OCI-LY3 (cell line): ENCODE measurements around the gene SH3PXD2A.

ENCODE experiments used
- H2AFZ ChIP-seq: fragments of 200-600, 300-600 bp; shearing (Covaris generic); 2 replicates; pipeline ENCODE4 v1.6.0; 2014; ENCODE audit warnings: antibody characterized with exemption, low read depth, low read length
- H3K27ac ChIP-seq: fragments of 200-600, 300-600 bp; sonication (generic); 2 replicates; pipeline ENCODE4 v1.5.1; 2014; ENCODE audit warnings: mild to moderate bottlenecking, low read length, moderate library complexity, mixed read lengths
- H3K27me3 ChIP-seq: fragments of 200-600, 300-600 bp; sonication (generic); 2 replicates; pipeline ENCODE4 v1.6.1; 2014; ENCODE audit warnings: low read depth, low read length, mixed read lengths
- H3K36me3 ChIP-seq: fragments of 200-600, 300-600 bp; sonication (generic); replicated peaks from 2 replicates; pipeline ENCODE3; 2014; ENCODE audit warnings: low read depth, low read length, mixed read lengths
- H3K4me1 ChIP-seq: fragments of 300-600, 200-600 bp; sonication (generic); 2 replicates; pipeline ENCODE4 v1.6.1; 2014; ENCODE audit warnings: low read length, mixed read lengths
- H3K4me2 ChIP-seq: fragments of 200-600, 300-600 bp; sonication (generic); 2 replicates; pipeline ENCODE4 v1.6.1; 2014; ENCODE audit warnings: low read length, mixed read lengths
- H3K4me3 ChIP-seq: fragments of 300-600, 200-600 bp; sonication (generic); 2 replicates; pipeline ENCODE4 v1.5.1; 2014; ENCODE audit warnings: antibody characterized with exemption, mild to moderate bottlenecking, low read length, moderate library complexity
- H3K79me2 ChIP-seq: fragments of 300-600, 200-600 bp; shearing (Covaris generic); 2 replicates; pipeline ENCODE4 v1.6.1; 2014; ENCODE audit warnings: mild to moderate bottlenecking, low read length, mixed read lengths
- H3K9ac ChIP-seq: fragments of 300-600, 200-600 bp; shearing (Covaris generic); 2 replicates; pipeline ENCODE4 v1.6.0; 2014; ENCODE audit warnings: mild to moderate bottlenecking, low read length, moderate library complexity
- H3K9me3 ChIP-seq: fragments of 200-600, 300-600 bp; shearing (Covaris generic); 2 replicates; pipeline ENCODE4 v1.6.1; 2014; ENCODE audit warnings: low read length, mixed read lengths; ENCODE audit not compliant: insufficient read depth
- H4K20me1 ChIP-seq: fragments of 200-600, 300-600 bp; sonication (generic); 2 replicates; pipeline ENCODE4 v1.6.1; 2016; ENCODE audit warnings: low read length, mixed read lengths; ENCODE audit not compliant: insufficient read depth
- CTCF ChIP-seq: fragments of 200-600, 300-600 bp; sonication (generic); IDR thresholded peaks from 2 replicates; pipeline ENCODE4 v1.5.1; 2014; ENCODE audit warnings: antibody characterized with exemption, low read length, low read depth
- EZH2phosphoT487 ChIP-seq: fragments of 200-600 bp; shearing (Covaris generic); IDR thresholded peaks from 2 replicates; pipeline ENCODE4 v1.6.1; 2018; ENCODE audit warnings: antibody characterized with exemption, mixed run types, low read depth

Gene SH3PXD2A

GRCh38 chr10:103789771-103790201 lies 65.6 kb downstream of the SH3PXD2A start:
- Histone ChIP-seq H3K9me3 (no peaks in the 10 kb centered on the region), H3K36me3 (no peaks in the 10 kb centered on the region), H3K4me3 (no peak overlapping the region), H3K9ac (no peak overlapping the region), H3K27ac (no peak overlapping the region), H3K4me2 (no peak overlapping the region), H2AFZ (no peak overlapping the region), H3K27me3 (peaks cover 9% of the 10 kb centered on the region; the same call in 1 of the 2 replicates), H3K79me2 (no peaks in the 10 kb centered on the region), H3K4me1 (no peaks in the 10 kb centered on the region), H4K20me1 (no peaks in the 10 kb centered on the region)
- TF ChIP-seq CTCF (no peak), EZH2phosphoT487 (no peak)

GRCh38 chr10:103789161-103789560 lies 66.2 kb downstream of the SH3PXD2A start:
- Histone ChIP-seq H3K4me2 (no peak overlapping the region), H3K79me2 (no peaks in the 10 kb centered on the region), H3K9me3 (no peaks in the 10 kb centered on the region), H3K9ac (no peak overlapping the region), H3K27me3 (peaks cover 13% of the 10 kb centered on the region; the same call in 1 of the 2 replicates), H3K27ac (no peak overlapping the region), H3K36me3 (no peaks in the 10 kb centered on the region), H2AFZ (no peak overlapping the region), H4K20me1 (no peaks in the 10 kb centered on the region), H3K4me1 (no peaks in the 10 kb centered on the region), H3K4me3 (no peak overlapping the region)
- TF ChIP-seq EZH2phosphoT487 (no peak), CTCF (no peak)

- H3K4me3 ChIP-seq: no peak overlapping the region
- peaks cover 22% of the 10 kb centered on the region; the same call in 1 of the 2 replicates for H3K27me3 ChIP-seq
- no peaks in the 10 kb centered on the region for H3K36me3 ChIP-seq
- H4K20me1 ChIP-seq: no peaks in the 10 kb centered on the region
- TF ChIP-seq CTCF (no peak), EZH2phosphoT487 (no peak)
- H3K4me2 ChIP-seq: no peak overlapping the region
- H2AFZ ChIP-seq: no peak overlapping the region
- H3K4me1 ChIP-seq: no peaks in the 10 kb centered on the region
- H3K9ac ChIP-seq: no peak overlapping the region
- no peak overlapping the region for H3K27ac ChIP-seq
- H3K9me3 ChIP-seq: no peaks in the 10 kb centered on the region
- H3K79me2 ChIP-seq: no peaks in the 10 kb centered on the region
These were observed 68.0 kb downstream of the SH3PXD2A start for GRCh38 chr10:103787331-103787730.

DNA sequence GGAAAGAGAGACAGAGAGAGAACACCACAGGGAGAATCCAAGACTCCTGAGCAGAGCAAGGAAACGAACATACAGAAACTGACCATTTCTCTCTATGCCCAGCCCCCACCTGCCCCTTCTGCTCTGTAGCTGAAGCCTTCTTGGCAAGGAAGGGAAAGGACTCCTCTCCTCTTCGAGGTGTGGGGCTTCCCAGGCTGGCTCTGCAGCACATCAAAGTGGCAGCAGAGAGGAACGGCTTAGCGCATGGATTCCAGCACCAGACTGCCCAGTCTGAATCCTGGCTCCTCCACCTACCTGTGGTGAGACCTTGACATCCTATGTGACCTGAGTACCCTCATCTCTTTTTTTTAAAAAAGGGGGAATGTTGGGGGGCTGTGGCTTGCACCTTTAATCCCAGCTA lies 69.4 kb downstream of the SH3PXD2A start:
- Histone ChIP-seq H3K4me2 (no peak overlapping the region), H4K20me1 (no peaks in the 10 kb centered on the region), H3K4me3 (no peak overlapping the region), H3K9ac (no peak overlapping the region), H3K27ac (no peak overlapping the region), H3K4me1 (no peaks in the 10 kb centered on the region), H3K36me3 (no peaks in the 10 kb centered on the region), H3K79me2 (no peaks in the 10 kb centered on the region), H2AFZ (no peak overlapping the region), H3K27me3 (peaks cover 30% of the 10 kb centered on the region; the same call in 1 of the 2 replicates), H3K9me3 (no peaks in the 10 kb centered on the region)
- TF ChIP-seq EZH2phosphoT487: no peak
- no peak for TF ChIP-seq CTCF
